ENCODE results near the gene PSMC3. TPM values are rescaled to one million over a fixed set of nuclear protein-coding genes. Genes with fewer than 3 reads are reported as not detected.

Gene PSMC3
- total and polyA plus RNA-seq, 8 donors = 86.7 to 163 (median 130) TPM

DNA sequence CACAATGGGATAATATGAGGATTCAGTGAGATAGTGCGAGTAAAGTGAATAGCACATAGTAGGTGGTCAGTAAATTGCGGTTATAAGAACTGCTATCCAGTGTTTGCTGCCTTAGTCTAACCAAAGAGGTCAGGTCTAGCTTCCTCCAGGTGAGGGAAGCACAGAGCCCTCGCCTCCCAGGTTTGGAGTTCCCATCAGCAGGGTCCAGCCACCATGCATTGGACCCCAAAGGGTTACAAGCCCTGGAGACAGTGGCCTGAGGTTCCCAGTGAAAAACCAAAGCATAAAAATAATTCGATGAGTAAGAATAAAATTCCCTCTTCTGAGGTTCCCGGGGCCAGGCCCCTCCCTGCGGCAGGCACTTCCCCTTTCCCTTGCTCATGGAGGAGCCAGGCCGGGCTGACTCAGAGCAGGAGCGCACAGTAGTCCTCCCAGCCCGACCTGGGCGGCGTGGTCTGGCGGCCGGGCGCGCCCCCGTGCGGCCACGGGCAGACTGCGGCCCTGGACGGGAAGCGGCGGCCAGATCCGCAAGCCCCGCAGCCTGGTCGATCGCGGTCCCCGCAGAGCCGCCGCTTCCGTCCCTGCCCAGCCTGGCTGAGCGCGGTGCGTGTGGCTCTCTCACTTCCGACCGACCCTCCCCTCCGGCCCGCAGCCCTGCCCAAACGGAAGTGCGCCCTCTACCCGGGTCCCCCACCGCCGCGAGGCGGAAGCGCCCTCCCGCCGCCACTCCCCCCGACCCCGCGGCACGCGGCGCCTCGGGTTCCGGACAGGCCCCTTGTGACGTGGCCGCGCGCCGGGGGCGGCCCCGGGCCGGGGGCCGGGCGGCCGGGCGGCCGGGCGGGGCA, 18.3 kb downstream of the PSMC3 start, which contains the start of gene SLC39A13:
SLC39A13 (plus strand) TSS at position 845 of the 845 bp plus-strand sequence. CDS start 1,505 bp downstream, outside the sequence.
- Histone ChIP-seq H3K27me3 (no peaks in the 10 kb centered on the region), H3K27ac (peak within 1 kb of the TSS; percentile 91), H3K9me3 (no peaks in the 10 kb centered on the region), H3K4me3 (peak within 1 kb of the TSS; percentile 74 to 75), H3K36me3 (peaks cover 0 to 30% of the 10 kb centered on the region in 2 donors), H3K4me1 (peaks cover 8 to 52% of the 10 kb centered on the region in 2 donors)
- intact Hi-C loops (cut with DNase I) = loop anchor here in 1 of 2 donors (5.0 kb wide), 1 partner anchor 36 kb away; no protein-coding TSS in a partner anchor
- ATAC-seq (peak; percentile 91), DNase-seq (peak; percentile 93 to 99 (median 96))
- TF ChIP-seq, protein P1, sequence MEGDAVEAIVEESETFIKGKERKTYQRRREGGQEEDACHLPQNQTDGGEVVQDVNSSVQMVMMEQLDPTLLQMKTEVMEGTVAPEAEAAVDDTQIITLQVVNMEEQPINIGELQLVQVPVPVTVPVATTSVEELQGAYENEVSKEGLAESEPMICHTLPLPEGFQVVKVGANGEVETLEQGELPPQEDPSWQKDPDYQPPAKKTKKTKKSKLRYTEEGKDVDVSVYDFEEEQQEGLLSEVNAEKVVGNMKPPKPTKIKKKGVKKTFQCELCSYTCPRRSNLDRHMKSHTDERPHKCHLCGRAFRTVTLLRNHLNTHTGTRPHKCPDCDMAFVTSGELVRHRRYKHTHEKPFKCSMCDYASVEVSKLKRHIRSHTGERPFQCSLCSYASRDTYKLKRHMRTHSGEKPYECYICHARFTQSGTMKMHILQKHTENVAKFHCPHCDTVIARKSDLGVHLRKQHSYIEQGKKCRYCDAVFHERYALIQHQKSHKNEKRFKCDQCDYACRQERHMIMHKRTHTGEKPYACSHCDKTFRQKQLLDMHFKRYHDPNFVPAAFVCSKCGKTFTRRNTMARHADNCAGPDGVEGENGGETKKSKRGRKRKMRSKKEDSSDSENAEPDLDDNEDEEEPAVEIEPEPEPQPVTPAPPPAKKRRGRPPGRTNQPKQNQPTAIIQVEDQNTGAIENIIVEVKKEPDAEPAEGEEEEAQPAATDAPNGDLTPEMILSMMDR (IDR thresholded peaks at IDR 0.05) = peak; percentile 66 to 93

DNA sequence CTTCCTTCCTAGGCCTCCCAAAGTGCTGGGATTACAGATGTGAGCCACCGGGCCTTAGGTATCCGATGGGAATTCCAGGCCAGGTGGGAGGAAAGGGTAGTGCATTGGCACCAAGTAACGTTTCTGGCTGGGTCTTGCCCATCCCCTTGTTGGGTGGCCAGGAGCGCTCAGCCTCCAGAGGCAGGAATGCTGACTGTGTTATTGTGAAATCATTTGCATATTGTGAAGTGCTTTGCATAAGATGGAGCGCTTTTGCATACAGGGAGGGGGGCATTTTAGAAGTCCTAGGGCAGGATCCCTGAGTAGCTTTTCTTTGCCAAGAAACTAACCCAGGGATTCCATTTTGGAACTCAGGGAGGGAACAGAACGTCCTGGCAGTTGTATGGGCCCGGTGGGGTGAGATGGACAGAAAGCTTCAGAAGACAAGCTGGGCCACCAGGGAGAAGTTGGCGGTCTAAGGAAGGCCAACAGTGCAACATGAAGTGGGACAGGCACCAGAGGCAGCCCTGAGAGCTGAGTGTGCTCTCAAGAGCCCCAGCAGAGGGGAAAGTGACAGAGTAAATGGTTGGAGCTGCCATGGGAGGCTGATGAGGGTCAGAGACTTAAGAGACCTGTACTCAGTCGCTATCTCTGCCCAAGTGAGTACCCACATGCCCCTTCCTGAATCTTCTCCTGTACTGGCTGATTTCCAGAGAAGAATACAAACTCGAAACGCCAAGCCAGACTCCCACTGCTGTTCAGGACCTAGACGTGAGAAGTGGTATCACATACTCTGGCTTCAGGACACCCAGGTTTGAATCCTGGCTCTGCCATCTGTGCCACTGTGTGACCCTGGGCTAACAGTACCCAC, 19.1 kb downstream of the PSMC3 start:
- H3K9me3 ChIP-seq = no peaks in the 10 kb centered on the region
- peaks cover 0 to 22% of the 10 kb centered on the region in 2 donors for H3K36me3 ChIP-seq
- TF ChIP-seq, protein P1 (IDR thresholded peaks at IDR 0.05) = no peak
- intact Hi-C loops (cut with DNase I) = loop anchor here in 1 of 2 donors (5.0 kb wide), 1 partner anchor 35 kb away; no protein-coding TSS in a partner anchor
- ATAC-seq = no peak
- peaks cover 8 to 50% of the 10 kb centered on the region in 2 donors for H3K4me1 ChIP-seq
- peak in 1 of 4 donors; percentile 79 for DNase-seq
- peak overlapping the region; percentile 91 for H3K27ac ChIP-seq
- H3K27me3 ChIP-seq = no peaks in the 10 kb centered on the region
- H3K4me3 ChIP-seq = peak overlapping the region; percentile 36 to 74

DNA sequence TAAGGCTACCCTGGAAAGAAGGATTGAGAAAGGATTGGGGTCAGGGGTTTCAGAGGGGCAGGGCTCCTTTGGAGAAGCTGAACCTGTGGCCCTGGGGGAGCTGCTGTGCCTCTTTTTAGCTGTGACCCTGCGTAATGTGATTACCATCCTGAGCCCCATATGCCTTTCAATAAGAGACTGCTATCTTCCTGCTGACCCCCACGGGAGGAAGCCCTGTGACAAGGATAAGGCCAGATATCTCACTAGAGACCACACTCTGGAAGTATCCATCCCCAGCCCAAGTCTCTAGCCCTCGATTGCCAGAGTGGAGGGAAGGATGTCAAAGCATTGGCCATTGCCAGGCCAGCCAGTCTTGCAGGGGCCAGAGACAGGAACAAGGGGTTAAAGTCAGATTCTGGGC, 22.7 kb downstream of the PSMC3 start:
- TF ChIP-seq, protein P1 (IDR thresholded peaks at IDR 0.05) = no peak
- H3K4me3 ChIP-seq = no peak overlapping the region
- intact Hi-C loops (cut with DNase I) = no loop called here
- ATAC-seq (no peak), DNase-seq (peak in 1 of 4 donors; percentile 8)
- H3K27ac ChIP-seq = no peak overlapping the region
- H3K4me1 ChIP-seq = peaks cover 12 to 41% of the 10 kb centered on the region in 2 donors
- no peaks in the 10 kb centered on the region for H3K36me3 ChIP-seq
- H3K27me3 ChIP-seq = no peaks in the 10 kb centered on the region
- H3K9me3 ChIP-seq = no peaks in the 10 kb centered on the region

DNA sequence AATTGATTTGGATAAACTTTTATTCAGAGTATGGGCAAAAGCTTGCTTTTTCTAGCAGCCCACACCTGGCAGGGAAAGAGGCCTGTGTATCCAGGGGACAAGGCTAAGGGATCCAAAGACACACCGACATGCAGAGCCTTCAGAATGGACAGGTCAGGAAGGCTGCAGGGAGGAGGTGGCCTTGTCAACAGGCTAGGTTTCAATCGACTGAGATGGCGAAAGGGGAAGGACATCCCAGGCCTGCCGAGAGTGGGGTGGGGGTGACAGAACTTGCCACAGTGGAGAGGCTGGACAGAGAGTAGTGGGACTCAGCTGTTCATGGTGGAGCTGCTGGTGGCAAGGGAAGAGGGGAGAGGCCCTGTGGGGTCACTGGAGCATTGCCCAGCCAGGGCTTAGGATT, 23.1 kb downstream of the PSMC3 start:
- TF ChIP-seq, protein P1 (IDR thresholded peaks at IDR 0.05) = no peak
- Histone ChIP-seq H3K27me3 (no peaks in the 10 kb centered on the region), H3K4me3 (no peak overlapping the region), H3K4me1 (peaks cover 12 to 41% of the 10 kb centered on the region in 2 donors), H3K36me3 (no peaks in the 10 kb centered on the region), H3K27ac (no peak overlapping the region), H3K9me3 (no peaks in the 10 kb centered on the region)
- no peak for ATAC-seq
- peak in 1 of 4 donors; percentile 39 for DNase-seq
- intact Hi-C loops (cut with DNase I) = no loop called here
